Measurements from ENCODE around the gene GARIN6.

DNA sequence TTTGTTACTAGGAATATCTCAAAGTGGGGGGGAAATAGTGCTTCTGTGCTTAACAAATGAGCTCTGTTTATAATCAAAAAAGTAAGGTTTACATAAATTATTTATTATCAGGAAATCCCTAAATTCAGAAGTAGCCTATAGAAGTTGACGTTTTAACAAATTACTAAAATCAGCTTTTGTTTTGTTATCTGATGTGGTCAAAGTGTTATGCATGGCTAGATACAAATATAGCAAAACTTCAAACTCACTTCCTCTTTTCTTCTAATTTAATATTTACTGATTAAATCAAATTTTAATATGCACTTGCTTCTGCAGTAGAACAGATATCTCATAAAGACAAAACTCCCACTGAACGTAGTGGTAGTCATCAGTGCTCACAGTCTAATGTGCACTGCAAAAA, 47.5 kb downstream of the GARIN6 start:
- TF ChIP-seq POLR2A (IDR thresholded peaks at IDR 0.05) (no peak), EP300 (IDR thresholded peaks at IDR 0.05) (no peak)
- TF ChIP-seq, protein P1, sequence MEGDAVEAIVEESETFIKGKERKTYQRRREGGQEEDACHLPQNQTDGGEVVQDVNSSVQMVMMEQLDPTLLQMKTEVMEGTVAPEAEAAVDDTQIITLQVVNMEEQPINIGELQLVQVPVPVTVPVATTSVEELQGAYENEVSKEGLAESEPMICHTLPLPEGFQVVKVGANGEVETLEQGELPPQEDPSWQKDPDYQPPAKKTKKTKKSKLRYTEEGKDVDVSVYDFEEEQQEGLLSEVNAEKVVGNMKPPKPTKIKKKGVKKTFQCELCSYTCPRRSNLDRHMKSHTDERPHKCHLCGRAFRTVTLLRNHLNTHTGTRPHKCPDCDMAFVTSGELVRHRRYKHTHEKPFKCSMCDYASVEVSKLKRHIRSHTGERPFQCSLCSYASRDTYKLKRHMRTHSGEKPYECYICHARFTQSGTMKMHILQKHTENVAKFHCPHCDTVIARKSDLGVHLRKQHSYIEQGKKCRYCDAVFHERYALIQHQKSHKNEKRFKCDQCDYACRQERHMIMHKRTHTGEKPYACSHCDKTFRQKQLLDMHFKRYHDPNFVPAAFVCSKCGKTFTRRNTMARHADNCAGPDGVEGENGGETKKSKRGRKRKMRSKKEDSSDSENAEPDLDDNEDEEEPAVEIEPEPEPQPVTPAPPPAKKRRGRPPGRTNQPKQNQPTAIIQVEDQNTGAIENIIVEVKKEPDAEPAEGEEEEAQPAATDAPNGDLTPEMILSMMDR (IDR thresholded peaks at IDR 0.05) = no peak
